ENCODE measurements around the gene KCNJ2.
A peak's percentile ranks its signal among the peaks of the same experiment; 100 is the strongest.

KCNJ2 gene

GRCh38 chr17:70168977-70169708 is at the start of gene KCNJ2:
Gene KCNJ2 (plus strand): TSS chr17:70169532. CDS start chr17:70175040, 5,508 bp downstream.
- DNase-seq: peak; percentile 80

GRCh38 chr17:70119545-70119944 is 49.8 kb upstream of the KCNJ2 start:
- DNase-seq: no peak

- no peak for DNase-seq
Measured at GRCh38 chr17:70119983-70120382, 49.3 kb upstream of the KCNJ2 start.

DNA sequence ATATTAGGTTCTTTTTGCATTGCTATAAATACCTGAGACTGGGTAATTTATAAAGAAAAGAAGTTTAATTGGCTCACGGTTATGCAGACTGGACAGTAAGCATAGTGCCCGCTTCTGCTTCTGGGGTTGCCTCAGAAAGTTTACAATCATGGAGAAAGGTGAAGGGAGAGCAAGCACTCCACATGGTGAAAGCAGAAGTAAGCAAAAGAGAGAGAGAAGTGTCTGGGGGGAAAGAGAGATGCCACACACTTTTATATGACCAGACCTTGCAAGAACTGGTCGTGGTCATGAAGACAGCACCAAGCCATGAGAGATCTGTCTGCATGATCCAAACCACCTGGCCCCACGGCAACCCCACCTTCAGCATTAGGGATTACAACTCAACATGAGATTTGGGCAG is 48.9 kb upstream of the KCNJ2 start:
- DNase-seq: no peak

GRCh38 chr17:70121126-70121525 is 48.2 kb upstream of the KCNJ2 start:
- no peak for DNase-seq

DNA sequence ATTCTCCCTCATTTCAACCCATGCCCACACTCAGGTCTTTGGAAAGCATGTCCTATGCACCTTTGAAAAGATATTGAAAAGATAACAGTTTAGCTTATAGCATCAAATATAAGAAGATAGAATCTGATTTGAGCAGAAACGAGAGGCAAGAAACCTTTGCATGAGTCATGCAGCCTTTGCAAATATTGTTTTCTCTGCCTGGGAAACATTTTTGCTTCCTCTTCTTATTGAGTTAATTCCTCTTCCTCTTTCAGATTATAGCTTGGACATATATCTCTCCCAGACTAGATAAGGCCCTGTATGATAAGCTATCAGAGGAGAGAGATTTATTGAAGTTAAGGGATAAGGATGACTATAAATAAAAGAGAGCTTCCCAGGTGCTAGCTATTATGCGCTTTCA is 46.1 kb upstream of the KCNJ2 start:
- DNase-seq: no peak

DNA sequence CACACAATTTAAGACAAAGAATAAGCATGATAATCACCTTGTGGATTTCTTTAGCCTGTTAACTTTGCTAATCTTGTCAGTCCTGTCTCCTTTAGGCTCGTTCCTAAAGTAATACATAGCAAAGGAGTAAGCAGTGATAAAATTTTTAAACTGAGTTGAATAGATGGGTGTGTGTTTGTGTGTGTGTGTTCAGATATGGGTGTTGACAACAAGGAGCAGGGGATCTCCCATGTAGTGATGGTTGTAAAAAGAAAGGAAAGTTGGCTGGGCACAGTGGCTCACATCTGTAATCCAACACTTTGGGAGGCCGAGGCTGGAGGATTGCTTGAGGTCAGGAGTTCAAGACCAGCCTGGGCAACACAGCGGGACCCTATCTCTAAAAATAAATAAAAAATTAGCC is 44.6 kb upstream of the KCNJ2 start:
- DNase-seq: no peak

DNA sequence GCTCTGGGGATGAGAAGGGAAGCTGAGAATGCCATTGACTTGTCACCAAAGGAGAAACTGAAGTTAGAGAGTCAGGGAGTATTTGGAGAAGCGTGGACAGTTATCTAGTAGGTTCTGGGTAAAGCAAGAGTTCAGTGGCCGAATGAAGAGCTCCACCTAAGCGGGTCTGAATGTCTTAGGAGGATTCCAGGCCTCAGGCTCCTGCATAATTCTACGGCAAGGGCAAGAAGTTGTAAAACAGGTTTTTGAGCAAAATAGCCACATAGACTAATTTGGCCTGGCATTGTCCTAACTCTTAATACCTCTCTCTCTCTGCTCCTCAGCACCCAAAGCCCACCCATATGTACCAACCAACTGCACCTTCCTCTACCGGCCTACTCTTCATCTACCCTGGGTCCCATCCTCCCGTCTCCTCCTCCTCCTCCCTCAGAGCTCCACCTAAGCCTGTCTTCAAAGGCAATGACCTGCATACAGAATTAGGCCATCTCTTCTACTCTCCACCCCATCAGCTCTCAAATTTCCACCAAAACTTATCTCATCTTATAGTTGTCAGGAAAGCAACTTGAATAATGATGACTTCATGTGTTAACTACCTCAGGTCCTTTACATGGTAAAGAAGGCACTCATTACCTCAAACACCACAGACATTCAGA is 42.0 kb upstream of the KCNJ2 start:
- no peak for DNase-seq

- DNase-seq: no peak
Measured at GRCh38 chr17:70128727-70129238, 40.5 kb upstream of the KCNJ2 start.

- DNase-seq: no peak
Measured at GRCh38 chr17:70130289-70130688, 39.0 kb upstream of the KCNJ2 start.

GRCh38 chr17:70132505-70132904 is 36.8 kb upstream of the KCNJ2 start:
- DNase-seq: no peak

DNA sequence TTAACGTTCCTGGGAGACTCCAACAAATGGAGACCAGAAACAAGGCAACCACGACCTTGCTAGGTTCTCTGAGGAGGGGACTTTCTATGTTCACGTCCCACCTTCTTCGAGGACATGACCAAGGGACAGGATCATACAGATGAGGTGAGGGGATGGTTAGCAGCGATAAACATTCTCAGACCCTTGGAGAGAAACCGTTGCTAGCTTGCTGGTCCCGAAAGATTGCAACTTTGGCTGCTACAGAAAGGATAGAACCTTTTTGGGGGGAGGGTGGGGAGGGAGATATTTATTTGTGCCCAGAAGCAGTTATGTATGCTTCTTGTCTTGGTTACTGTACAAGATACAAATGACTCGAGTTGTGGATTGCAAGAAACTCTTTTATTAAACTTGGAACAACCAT is 35.3 kb upstream of the KCNJ2 start:
- no peak for DNase-seq

- DNase-seq: no peak
Measured at GRCh38 chr17:70134777-70135176, 34.6 kb upstream of the KCNJ2 start.

- DNase-seq: no peak
Measured at GRCh38 chr17:70136131-70136530, 33.2 kb upstream of the KCNJ2 start.

- DNase-seq: no peak
Measured at GRCh38 chr17:70137451-70138230, 31.7 kb upstream of the KCNJ2 start.

GRCh38 chr17:70138291-70138865 is 31.0 kb upstream of the KCNJ2 start:
- DNase-seq: no peak

DNA sequence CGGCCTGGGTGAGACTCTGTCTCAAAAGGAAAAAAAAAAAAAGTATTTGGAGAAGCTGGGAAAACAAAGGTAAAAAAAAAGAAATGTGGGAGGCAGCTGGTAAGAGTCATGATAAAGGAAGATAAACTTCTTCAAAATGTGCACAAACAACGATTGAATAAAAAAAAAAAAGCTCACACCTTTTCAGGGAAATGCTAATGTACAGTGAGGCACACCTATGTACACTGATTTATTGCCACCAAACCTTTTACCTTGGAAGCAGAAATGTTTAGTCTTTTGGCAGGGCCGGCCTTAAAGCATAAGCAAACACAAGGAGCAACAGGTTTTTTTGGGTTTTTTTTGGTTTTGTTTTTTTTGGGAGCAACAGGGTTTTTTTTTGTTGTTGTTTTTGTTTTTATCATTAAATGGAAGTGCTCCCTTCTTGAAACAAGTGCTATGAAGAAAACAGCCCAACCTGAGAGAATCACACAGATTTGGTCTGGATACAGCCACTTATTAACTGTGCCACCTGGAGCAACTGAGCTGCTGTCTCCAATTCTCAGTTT is 29.8 kb upstream of the KCNJ2 start:
- DNase-seq: no peak

GRCh38 chr17:70144260-70144846 is 25.0 kb upstream of the KCNJ2 start:
- DNase-seq: no peak

- no peak for DNase-seq
Measured at GRCh38 chr17:70153210-70153609, 16.1 kb upstream of the KCNJ2 start.

GRCh38 chr17:70157151-70157550 is 12.2 kb upstream of the KCNJ2 start:
- no peak for DNase-seq

- DNase-seq: no peak
Measured at GRCh38 chr17:70158180-70158579, 11.2 kb upstream of the KCNJ2 start.

- no peak for DNase-seq
Measured at GRCh38 chr17:70158591-70158990, 10.7 kb upstream of the KCNJ2 start.

DNA sequence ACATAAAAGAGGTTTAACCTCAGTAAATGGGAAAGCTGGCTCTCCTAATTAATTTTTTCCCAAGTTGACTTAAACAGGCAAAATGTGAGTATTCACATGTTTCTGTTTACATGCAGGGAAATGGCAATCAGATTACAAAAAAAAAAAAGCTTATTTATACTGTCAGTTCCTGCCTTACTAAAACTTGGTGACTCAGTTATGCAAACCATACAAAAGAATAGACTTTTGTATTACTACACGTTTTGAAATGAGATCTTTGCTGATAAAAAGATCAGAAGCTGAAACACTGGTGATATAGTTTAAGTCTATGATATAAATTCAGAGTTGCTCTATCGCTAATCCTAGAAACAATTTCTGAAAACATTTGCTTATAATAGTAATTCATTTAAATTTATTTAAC is 9.4 kb upstream of the KCNJ2 start:
- DNase-seq: no peak

All from DMS 273 treated with DMSO at 0.1 percent for 48 hours (cell line).